LNCAP (cell line): ENCODE measurements around the gene ANKRD10.

Experiments used
- CTCF ChIP-seq: fragments of 450-650 bp; IDR thresholded peaks from 2 replicates; pipeline ENCODE4 v1.5.1; 2017; ENCODE audit warnings: mild to moderate bottlenecking

The ANKRD10 gene

GRCh38 chr13:110944968-110945927 is 30.4 kb upstream of the ANKRD10 start:
- no peak for TF ChIP-seq CTCF

- TF ChIP-seq CTCF, result peak; percentile 49
Measured at GRCh38 chr13:110944121-110944967, 29.5 kb upstream of the ANKRD10 start.

- TF ChIP-seq CTCF, result no peak
Measured at GRCh38 chr13:110942248-110942981, 27.5 kb upstream of the ANKRD10 start.

GRCh38 chr13:110938662-110939421 is 24.0 kb upstream of the ANKRD10 start:
- no peak for TF ChIP-seq CTCF

- no peak for TF ChIP-seq CTCF
Measured at GRCh38 chr13:110937511-110938285, 22.8 kb upstream of the ANKRD10 start.

GRCh38 chr13:110936519-110936918 is 21.6 kb upstream of the ANKRD10 start:
- no peak for TF ChIP-seq CTCF
